PC-3 (cell line): ENCODE measurements around the gene BIRC3. TPM values are rescaled to one million over a fixed set of nuclear protein-coding genes. Genes with fewer than 3 reads are reported as not detected.

Experiments used
- ATAC-seq: fragments of 200-7000 bp; cut with Tn5 transposase; 2 replicates; pipeline ENCODE4 v1.9.1; 2020; ENCODE audit warnings: mild to moderate bottlenecking, moderate library complexity
- BruUV-seq: library from RNA; stranded (reverse); fragments of 400-500 nt; replicated peaks from 2 replicates; lab custom pipeline; 2021; lab: Mats Ljungman, UMichigan
- CTCF ChIA-PET: fragments of 300-600 bp; sonication (Branson Sonifier 250); formaldehyde crosslinking; loops from one replicate; lab custom pipeline; 2022; ENCODE audit warnings: antibody characterized with exemption; lab: Charles Lee
- POLR2A ChIA-PET: fragments of 300-600 bp; sonication (Branson Sonifier 250); formaldehyde crosslinking; loops from one replicate; lab custom pipeline; 2022; ENCODE audit warnings: antibody characterized with exemption; ENCODE audit not compliant: unreplicated experiment; lab: Charles Lee
- DNase-seq: peaks from one replicate; pipeline ENCODE4 v3.0.0-alpha.2; 2015
- H2AFZ ChIP-seq: fragments of 300-600 bp; sonication (generic); 2 replicates; pipeline ENCODE4 v1.6.0; 2016; ENCODE audit warnings: antibody characterized with exemption, low read length
- H3F3A ChIP-seq: fragments of 300-600 bp; sonication (generic); one replicate; pipeline ENCODE4 v1.6.0; 2017; ENCODE audit warnings: antibody characterized with exemption, low read length, control low read depth, mild to moderate bottlenecking; ENCODE audit not compliant: unreplicated experiment
- H3K27ac ChIP-seq: fragments of 300-600 bp; sonication (generic); 2 replicates; pipeline ENCODE4 v1.5.1; 2016; ENCODE audit warnings: mild to moderate bottlenecking, low read length
- H3K27me3 ChIP-seq: fragments of 300-600 bp; sonication (generic); 2 replicates; pipeline ENCODE4 v1.6.1; 2016; ENCODE audit warnings: low read length, mixed read lengths
- H3K36me3 ChIP-seq: fragments of 300-600 bp; sonication (generic); 2 replicates; pipeline ENCODE4 v1.6.1; 2016; ENCODE audit warnings: low read depth, mixed run types, low read length, mixed read lengths
- H3K4me1 ChIP-seq: fragments of 300-600 bp; sonication (generic); 2 replicates; pipeline ENCODE4 v1.5.1; 2016; ENCODE audit warnings: low read length; ENCODE audit not compliant: insufficient read depth
- H3K4me2 ChIP-seq: fragments of 300-600 bp; sonication (generic); 2 replicates; pipeline ENCODE4 v1.6.0; 2016; ENCODE audit warnings: low read length
- H3K4me3 ChIP-seq: fragments of 300-600 bp; sonication (generic); 2 replicates; pipeline ENCODE4 v1.5.1; 2016; ENCODE audit warnings: mild to moderate bottlenecking, low read length, mixed read lengths
- H3K79me2 ChIP-seq: fragments of 300-600 bp; sonication (generic); 2 replicates; pipeline ENCODE4 v1.6.1; 2017; ENCODE audit warnings: low read length, mixed read lengths
- H3K9ac ChIP-seq: fragments of 300-600 bp; sonication (generic); 2 replicates; pipeline ENCODE4 v1.6.0; 2016; ENCODE audit warnings: mild to moderate bottlenecking, low read length
- H3K9me2 ChIP-seq: fragments of 300-600 bp; sonication (generic); replicated peaks from 2 replicates; pipeline ENCODE4 v1.6.1; 2016; ENCODE audit warnings: mixed run types, low read length, mixed read lengths
- H3K9me3 ChIP-seq: fragments of 300-600 bp; sonication (generic); 2 replicates; pipeline ENCODE4 v1.6.1; 2016; ENCODE audit warnings: low read length, mixed read lengths
- H4K20me1 ChIP-seq: fragments of 300-600 bp; sonication (generic); 2 replicates; pipeline ENCODE4 v1.6.1; 2016; ENCODE audit warnings: low read length, mixed read lengths
- EZH2 ChIP-seq: fragments of 300-600 bp; sonication (generic); IDR thresholded peaks from one replicate; pipeline ENCODE4 v1.6.1; 2017; ENCODE audit warnings: antibody characterized with exemption, mild to moderate bottlenecking, low read length; ENCODE audit not compliant: unreplicated experiment
- EZH2phosphoT487 ChIP-seq: fragments of 300-600 bp; sonication (generic); IDR thresholded peaks from 2 replicates; pipeline ENCODE4 v1.6.1; 2018; ENCODE audit warnings: mild to moderate bottlenecking, antibody characterized with exemption, low read length, borderline replicate concordance
- intact Hi-C: fragments of 100-400 bp; cut with micrococcal nuclease; formaldehyde crosslinking; loops from 2 replicates; pipeline ENCODE4 v1.9.0; 2023
- total RNA-seq: library from RNA; depleted of rRNA; stranded (reverse); fragments of >200 nt; gene quantifications from 2 replicates; pipeline ENCODE4 v1.2.3, GENCODE V29; 2014
- TF ChIP-seq, protein P1 (sequence below): fragments of 300-600 bp; sonication (generic); conservative IDR thresholded peaks from 2 replicates; pipeline ENCODE4 v1.5.1; 2017; ENCODE audit warnings: antibody characterized with exemption, low read depth, mild to moderate bottlenecking, low read length

BIRC3 gene
- total RNA-seq, 1 experiment from 2014 or later: 4.2 TPM

DNA sequence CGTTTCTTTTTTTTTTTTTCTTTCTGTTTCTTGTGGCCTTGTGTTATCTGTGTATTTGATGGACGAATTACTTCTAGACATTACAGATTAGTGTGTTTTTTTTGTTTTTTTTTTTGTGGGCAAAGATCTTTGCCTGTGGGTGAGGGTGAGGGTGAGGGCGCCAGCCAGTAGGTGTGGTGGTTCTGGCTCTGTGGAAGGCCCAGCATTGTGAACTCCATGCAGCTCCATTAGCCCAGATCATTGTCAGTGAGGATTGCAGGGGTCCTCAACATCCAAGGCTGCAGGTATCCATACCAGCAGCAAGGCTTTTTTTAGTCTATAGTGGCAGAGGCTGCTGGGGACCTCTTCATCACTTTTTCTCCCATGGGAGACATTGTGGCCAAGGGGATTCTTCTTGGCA is 43.4 kb downstream of the BIRC3 start:
- no TSS peak for BruUV-seq
- ChIA-PET CTCF (no interaction called here), POLR2A (no interaction called here)
- H3K9me2 ChIP-seq: no peaks in the 10 kb centered on the region
- H2AFZ ChIP-seq: no peak overlapping the region
- H3K27ac ChIP-seq: no peak overlapping the region
- H3K27me3 ChIP-seq: no peaks in the 10 kb centered on the region
- ATAC-seq: no peak
- H3K79me2 ChIP-seq: peaks cover 30% of the 10 kb centered on the region
- no peaks in the 10 kb centered on the region for H4K20me1 ChIP-seq
- H3K4me2 ChIP-seq: no peak overlapping the region
- no peak overlapping the region for H3K4me3 ChIP-seq
- TF ChIP-seq, protein P1, sequence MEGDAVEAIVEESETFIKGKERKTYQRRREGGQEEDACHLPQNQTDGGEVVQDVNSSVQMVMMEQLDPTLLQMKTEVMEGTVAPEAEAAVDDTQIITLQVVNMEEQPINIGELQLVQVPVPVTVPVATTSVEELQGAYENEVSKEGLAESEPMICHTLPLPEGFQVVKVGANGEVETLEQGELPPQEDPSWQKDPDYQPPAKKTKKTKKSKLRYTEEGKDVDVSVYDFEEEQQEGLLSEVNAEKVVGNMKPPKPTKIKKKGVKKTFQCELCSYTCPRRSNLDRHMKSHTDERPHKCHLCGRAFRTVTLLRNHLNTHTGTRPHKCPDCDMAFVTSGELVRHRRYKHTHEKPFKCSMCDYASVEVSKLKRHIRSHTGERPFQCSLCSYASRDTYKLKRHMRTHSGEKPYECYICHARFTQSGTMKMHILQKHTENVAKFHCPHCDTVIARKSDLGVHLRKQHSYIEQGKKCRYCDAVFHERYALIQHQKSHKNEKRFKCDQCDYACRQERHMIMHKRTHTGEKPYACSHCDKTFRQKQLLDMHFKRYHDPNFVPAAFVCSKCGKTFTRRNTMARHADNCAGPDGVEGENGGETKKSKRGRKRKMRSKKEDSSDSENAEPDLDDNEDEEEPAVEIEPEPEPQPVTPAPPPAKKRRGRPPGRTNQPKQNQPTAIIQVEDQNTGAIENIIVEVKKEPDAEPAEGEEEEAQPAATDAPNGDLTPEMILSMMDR: no peak
- TF ChIP-seq EZH2: no peak
- TF ChIP-seq EZH2phosphoT487: no peak
- DNase-seq: no peak
- H3K36me3 ChIP-seq: peaks cover 19% of the 10 kb centered on the region
- no peaks in the 10 kb centered on the region for H3K4me1 ChIP-seq
- no peaks in the 10 kb centered on the region for H3K9me3 ChIP-seq
- H3F3A ChIP-seq: no peaks in the 10 kb centered on the region
- intact Hi-C loops: no loop called here
- no peak overlapping the region for H3K9ac ChIP-seq

DNA sequence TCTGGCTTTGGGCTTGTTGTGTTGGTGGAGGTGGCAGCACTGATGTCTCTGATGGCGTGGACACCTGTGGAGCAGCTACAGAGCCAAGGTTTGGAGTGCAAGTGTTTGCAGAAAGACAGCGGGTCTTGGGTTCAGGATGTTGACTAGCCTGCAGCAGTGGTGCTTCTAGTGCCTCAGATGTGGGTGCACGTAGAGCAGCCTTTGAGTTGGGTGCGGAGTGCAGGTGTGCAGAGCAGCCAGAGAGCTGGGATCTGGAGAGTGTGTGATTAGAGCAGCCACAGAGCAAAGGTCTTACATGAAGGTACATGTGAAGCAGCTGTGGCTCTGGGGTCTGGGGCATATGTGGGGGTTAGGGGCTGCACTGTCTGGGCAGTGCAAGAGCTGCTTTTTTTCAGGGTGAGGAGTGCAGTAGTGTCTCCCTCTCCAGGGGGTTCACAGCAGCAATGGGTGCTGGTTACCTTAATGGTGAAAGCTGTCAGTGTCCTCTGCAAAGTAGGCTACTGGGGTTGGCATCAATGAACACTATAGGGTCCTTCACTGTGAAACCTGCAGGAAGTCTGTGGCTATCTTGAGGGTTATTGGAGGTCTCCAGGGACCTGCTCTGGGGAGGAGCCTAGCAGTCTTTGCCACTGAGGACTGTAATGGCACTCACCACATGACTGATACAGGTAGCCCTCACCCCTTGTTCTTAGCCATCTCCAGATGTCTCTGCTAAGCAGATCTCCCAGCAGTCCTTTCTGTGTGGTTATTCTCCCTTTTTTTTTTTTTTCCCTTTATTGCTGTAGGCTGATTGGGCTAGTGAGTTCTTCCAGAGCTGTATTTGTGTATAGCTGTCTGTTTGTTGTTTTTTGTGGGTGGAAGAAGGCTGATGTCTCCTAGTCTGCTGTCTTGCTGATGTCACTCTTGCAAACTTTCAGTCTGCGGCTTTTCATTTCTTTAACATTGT is 44.1 kb downstream of the BIRC3 start:
- ATAC-seq: no peak

More for the DNA sequence above, 44.1 kb downstream of the BIRC3 start:
- intact Hi-C loops: no loop called here
- BruUV-seq: no TSS peak
- H3K9me2 ChIP-seq: no peaks in the 10 kb centered on the region
- peaks cover 23% of the 10 kb centered on the region for H3K79me2 ChIP-seq
- TF ChIP-seq, protein P1: no peak
- TF ChIP-seq EZH2phosphoT487 (no peak), EZH2 (no peak)
- H3K4me3 ChIP-seq: no peak overlapping the region
- ChIA-PET CTCF (no interaction called here), POLR2A (interaction anchor here (0.6 kb wide), 1 partner anchor 146 kb away, joined by 5 read pairs; no protein-coding TSS in a partner anchor)
- no peaks in the 10 kb centered on the region for H3K4me1 ChIP-seq
- peaks cover 23% of the 10 kb centered on the region for H3K36me3 ChIP-seq
- H3K4me2 ChIP-seq: no peak overlapping the region
- no peak for DNase-seq
- H3F3A ChIP-seq: no peaks in the 10 kb centered on the region
- H3K9me3 ChIP-seq: no peaks in the 10 kb centered on the region
- no peaks in the 10 kb centered on the region for H4K20me1 ChIP-seq
- no peak overlapping the region for H3K27ac ChIP-seq
- no peaks in the 10 kb centered on the region for H3K27me3 ChIP-seq
- H2AFZ ChIP-seq: no peak overlapping the region
- H3K9ac ChIP-seq: no peak overlapping the region
